ENCODE data around the gene COMMD9.

DNA sequence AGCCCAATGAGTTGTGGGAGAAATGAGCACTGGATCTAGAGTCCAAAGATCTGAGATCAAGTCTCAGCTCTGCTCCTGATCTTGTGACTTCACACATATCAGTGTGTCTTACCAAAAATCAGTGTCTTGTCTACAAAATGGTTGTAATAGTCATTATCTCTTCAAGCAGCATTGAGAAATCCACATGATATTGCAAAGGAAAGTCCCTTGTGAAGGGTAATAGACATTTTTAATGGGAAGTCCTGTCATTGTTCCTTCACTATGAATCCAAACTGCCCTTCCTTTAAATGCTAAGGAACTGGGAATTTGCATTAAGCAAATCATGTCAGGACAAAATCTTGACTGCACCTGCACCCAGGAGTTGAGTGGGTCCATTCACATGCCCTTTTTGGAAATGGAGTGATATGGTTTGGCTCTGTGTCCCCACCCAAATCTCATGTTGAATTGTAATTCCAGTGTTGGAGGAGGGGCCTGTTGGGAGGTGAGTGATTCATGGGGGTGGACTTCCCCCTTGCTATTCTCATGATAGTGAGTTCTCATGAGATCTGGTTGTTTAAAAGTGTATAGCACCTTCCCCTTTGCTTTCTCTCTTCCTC, 51.1 kb downstream of the COMMD9 start:
- TF ChIP-seq, protein P1, sequence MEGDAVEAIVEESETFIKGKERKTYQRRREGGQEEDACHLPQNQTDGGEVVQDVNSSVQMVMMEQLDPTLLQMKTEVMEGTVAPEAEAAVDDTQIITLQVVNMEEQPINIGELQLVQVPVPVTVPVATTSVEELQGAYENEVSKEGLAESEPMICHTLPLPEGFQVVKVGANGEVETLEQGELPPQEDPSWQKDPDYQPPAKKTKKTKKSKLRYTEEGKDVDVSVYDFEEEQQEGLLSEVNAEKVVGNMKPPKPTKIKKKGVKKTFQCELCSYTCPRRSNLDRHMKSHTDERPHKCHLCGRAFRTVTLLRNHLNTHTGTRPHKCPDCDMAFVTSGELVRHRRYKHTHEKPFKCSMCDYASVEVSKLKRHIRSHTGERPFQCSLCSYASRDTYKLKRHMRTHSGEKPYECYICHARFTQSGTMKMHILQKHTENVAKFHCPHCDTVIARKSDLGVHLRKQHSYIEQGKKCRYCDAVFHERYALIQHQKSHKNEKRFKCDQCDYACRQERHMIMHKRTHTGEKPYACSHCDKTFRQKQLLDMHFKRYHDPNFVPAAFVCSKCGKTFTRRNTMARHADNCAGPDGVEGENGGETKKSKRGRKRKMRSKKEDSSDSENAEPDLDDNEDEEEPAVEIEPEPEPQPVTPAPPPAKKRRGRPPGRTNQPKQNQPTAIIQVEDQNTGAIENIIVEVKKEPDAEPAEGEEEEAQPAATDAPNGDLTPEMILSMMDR (conservative IDR thresholded peaks at IDR 0.05) = no peak
- no peak for TF ChIP-seq ZFX (IDR thresholded peaks at IDR 0.05)
